ENCODE data around the gene ZBTB39. TPM values are rescaled to one million over a fixed set of nuclear protein-coding genes. Genes with fewer than 3 reads are reported as not detected.

The ZBTB39 gene
- total RNA-seq, 1 donor from 2014 or later, result 23.5 TPM

DNA sequence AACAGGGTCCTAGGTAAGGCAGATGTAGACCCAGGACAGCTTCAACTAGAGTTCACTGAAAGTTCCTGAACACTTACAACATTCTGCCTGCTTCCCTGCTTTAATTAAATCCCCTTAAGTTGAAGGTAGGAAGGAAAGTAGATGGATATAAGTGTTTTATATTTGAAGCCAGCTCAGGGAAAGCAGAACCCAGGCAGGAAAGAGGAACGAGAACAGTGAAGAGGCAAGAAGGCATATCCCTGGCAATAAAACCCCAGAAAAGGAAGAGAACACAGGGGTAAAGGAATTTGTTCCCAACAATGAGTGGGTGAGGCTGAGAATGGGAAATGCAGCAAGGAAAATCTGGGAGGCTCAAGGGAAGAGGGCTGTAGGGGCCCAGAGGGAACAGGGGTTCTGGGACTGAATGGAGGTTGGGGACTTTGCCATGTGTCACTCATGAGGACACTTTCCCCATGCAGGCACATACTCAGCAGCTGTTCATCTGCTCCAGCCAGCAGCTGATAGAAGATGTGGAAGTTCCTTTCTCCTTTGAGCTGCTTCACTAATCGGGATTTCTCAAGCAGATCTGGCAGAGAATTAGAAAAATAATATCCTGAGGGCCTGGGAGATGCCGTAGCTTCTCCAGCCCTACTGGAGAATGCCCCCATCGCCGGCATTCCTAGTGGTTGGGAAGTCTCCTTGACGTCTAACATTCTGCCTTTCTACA is 39.9 kb upstream of the ZBTB39 start:
- DNase-seq, result no peak
- H3K27me3 Mint-ChIP-seq (ENCODE audit: unreplicated experiment), result no peaks in the 10 kb centered on the region
- H3K27ac Mint-ChIP-seq (ENCODE audit: unreplicated experiment), result no peak overlapping the region
- H3K4me3 Mint-ChIP-seq (ENCODE audit: unreplicated experiment), result no peak overlapping the region
- TF ChIP-seq, protein P1, sequence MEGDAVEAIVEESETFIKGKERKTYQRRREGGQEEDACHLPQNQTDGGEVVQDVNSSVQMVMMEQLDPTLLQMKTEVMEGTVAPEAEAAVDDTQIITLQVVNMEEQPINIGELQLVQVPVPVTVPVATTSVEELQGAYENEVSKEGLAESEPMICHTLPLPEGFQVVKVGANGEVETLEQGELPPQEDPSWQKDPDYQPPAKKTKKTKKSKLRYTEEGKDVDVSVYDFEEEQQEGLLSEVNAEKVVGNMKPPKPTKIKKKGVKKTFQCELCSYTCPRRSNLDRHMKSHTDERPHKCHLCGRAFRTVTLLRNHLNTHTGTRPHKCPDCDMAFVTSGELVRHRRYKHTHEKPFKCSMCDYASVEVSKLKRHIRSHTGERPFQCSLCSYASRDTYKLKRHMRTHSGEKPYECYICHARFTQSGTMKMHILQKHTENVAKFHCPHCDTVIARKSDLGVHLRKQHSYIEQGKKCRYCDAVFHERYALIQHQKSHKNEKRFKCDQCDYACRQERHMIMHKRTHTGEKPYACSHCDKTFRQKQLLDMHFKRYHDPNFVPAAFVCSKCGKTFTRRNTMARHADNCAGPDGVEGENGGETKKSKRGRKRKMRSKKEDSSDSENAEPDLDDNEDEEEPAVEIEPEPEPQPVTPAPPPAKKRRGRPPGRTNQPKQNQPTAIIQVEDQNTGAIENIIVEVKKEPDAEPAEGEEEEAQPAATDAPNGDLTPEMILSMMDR (IDR thresholded peaks at IDR 0.05; ENCODE audit: partially characterized antibody, unreplicated experiment), result no peak
- no peaks in the 10 kb centered on the region for H3K36me3 Mint-ChIP-seq (ENCODE audit: unreplicated experiment)
- H3K9me3 Mint-ChIP-seq (ENCODE audit: unreplicated experiment), result no peaks in the 10 kb centered on the region
- H3K4me1 Mint-ChIP-seq (ENCODE audit: low read depth, unreplicated experiment), result no peaks in the 10 kb centered on the region

DNA sequence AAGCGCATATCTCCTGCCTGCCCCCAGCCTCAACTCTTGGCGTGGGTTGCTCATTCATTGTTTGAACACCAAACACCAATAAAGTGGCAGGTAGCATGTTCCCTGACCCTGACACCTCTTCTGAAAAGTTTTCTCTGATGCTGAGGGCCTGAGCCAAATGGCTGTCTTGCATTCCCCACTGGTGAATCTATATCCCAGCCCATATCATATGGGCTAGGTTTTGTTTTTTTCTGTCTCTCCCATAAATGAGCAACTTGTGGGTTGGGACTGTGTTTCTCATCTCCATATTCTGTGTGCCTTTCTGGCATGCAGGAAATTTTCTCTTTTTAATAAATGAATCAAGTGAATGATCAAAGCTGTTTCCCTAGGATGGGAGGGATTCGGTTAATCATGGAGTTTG is 38.5 kb upstream of the ZBTB39 start:
- H3K9me3 Mint-ChIP-seq (ENCODE audit: unreplicated experiment), result no peaks in the 10 kb centered on the region
- no peak overlapping the region for H3K27ac Mint-ChIP-seq (ENCODE audit: unreplicated experiment)
- no peak overlapping the region for H3K4me3 Mint-ChIP-seq (ENCODE audit: unreplicated experiment)
- H3K4me1 Mint-ChIP-seq (ENCODE audit: low read depth, unreplicated experiment), result no peaks in the 10 kb centered on the region
- no peaks in the 10 kb centered on the region for H3K36me3 Mint-ChIP-seq (ENCODE audit: unreplicated experiment)
- H3K27me3 Mint-ChIP-seq (ENCODE audit: unreplicated experiment), result no peaks in the 10 kb centered on the region
- TF ChIP-seq, protein P1 (IDR thresholded peaks at IDR 0.05; ENCODE audit: partially characterized antibody, unreplicated experiment), result no peak
- DNase-seq, result no peak

DNA sequence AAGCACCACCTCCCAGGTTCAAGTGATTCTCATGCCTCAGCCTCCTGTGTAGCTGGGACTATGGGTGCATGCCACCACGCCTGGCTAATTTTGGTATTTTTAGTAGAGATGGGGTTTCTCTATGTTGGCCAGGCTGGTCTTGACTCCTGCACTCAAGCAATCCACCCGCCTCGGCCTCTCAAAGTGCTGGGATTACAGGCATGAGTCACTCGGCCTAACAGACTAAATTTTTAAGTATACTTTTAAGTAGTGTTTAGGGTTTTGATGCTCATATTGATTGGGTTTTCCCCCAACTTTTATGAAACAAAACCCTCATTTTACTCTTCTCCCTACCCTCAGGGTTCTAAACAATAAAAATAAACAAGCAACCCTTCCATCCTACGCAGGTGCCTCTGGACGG is 38.1 kb upstream of the ZBTB39 start:
- no peak for DNase-seq
- Mint-ChIP-seq H3K9me3 (ENCODE audit: unreplicated experiment) (no peaks in the 10 kb centered on the region), H3K4me1 (ENCODE audit: low read depth, unreplicated experiment) (no peaks in the 10 kb centered on the region), H3K27ac (ENCODE audit: unreplicated experiment) (no peak overlapping the region), H3K27me3 (ENCODE audit: unreplicated experiment) (no peaks in the 10 kb centered on the region), H3K36me3 (ENCODE audit: unreplicated experiment) (no peaks in the 10 kb centered on the region), H3K4me3 (ENCODE audit: unreplicated experiment) (no peak overlapping the region)
- TF ChIP-seq, protein P1 (IDR thresholded peaks at IDR 0.05; ENCODE audit: partially characterized antibody, unreplicated experiment), result no peak

DNA sequence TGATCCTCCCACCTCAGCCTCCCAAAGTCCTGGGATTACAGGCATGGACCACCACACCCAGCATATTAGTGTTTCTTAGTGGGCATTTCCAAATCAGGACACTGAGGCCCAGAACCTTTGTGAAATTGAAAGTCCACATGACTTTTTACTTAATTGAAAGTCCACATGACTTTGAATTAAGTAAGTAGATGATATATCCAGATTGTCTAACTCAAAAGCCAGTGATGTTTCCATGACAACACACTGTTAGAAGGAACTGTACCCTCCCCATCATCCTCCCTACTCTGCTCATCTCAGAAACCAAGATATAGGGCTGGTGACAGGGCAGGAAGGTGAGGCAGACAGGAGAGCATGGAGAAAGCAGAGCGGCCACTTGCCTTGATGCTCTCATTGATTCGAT is 36.3 kb upstream of the ZBTB39 start:
- TF ChIP-seq, protein P1 (IDR thresholded peaks at IDR 0.05; ENCODE audit: partially characterized antibody, unreplicated experiment), result no peak
- no peak for DNase-seq
- no peaks in the 10 kb centered on the region for H3K9me3 Mint-ChIP-seq (ENCODE audit: unreplicated experiment)
- H3K27ac Mint-ChIP-seq (ENCODE audit: unreplicated experiment), result no peak overlapping the region
- no peak overlapping the region for H3K4me3 Mint-ChIP-seq (ENCODE audit: unreplicated experiment)
- no peaks in the 10 kb centered on the region for H3K36me3 Mint-ChIP-seq (ENCODE audit: unreplicated experiment)
- no peaks in the 10 kb centered on the region for H3K27me3 Mint-ChIP-seq (ENCODE audit: unreplicated experiment)
- no peaks in the 10 kb centered on the region for H3K4me1 Mint-ChIP-seq (ENCODE audit: low read depth, unreplicated experiment)

DNA sequence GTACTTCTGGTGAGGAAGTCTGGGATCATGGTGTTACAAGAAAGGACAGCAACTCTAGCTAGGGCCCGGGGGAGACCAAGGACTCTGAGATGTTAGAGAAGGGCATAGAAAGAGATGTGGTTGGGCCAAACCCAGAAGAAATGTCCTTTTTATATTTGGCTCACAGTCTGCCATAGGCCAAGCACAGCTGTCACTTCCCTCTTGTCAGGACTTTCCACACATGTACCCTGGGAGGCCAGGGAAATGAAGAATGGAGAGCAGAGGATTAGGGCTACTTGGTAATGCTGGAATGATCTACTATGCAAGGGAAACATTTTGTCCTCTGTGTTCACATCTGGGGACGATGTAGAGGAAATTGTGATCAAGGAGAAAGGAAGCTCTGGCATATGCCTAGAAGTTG is 34.4 kb upstream of the ZBTB39 start:
- no peak for DNase-seq
- H3K27ac Mint-ChIP-seq (ENCODE audit: unreplicated experiment), result no peak overlapping the region
- H3K9me3 Mint-ChIP-seq (ENCODE audit: unreplicated experiment), result no peaks in the 10 kb centered on the region
- no peaks in the 10 kb centered on the region for H3K36me3 Mint-ChIP-seq (ENCODE audit: unreplicated experiment)
- H3K4me3 Mint-ChIP-seq (ENCODE audit: unreplicated experiment), result no peak overlapping the region
- no peaks in the 10 kb centered on the region for H3K27me3 Mint-ChIP-seq (ENCODE audit: unreplicated experiment)
- no peaks in the 10 kb centered on the region for H3K4me1 Mint-ChIP-seq (ENCODE audit: low read depth, unreplicated experiment)
- TF ChIP-seq, protein P1 (IDR thresholded peaks at IDR 0.05; ENCODE audit: partially characterized antibody, unreplicated experiment), result no peak
